Gastroesophageal sphincter (tissue), 4 donors: ENCODE results near the gene DAB1. TPM values are rescaled to one million over a fixed set of nuclear protein-coding genes. Genes with fewer than 3 reads are reported as not detected.

ENCODE experiments used
- ATAC-seq: fragments of 150-250 bp; one replicate; pipeline ENCODE4 v1.9.1; 2016; ENCODE audit warnings: mild to moderate bottlenecking, moderate library complexity
- H3K27ac ChIP-seq, 4 donors: fragments of 200-600 bp; sonication (generic) in 3 of 4; 1 replicate in 3 of 4; 2 replicates in 1 of 4; pipeline ENCODE4 v1.5.1; 2016 to 2019
- H3K27me3 ChIP-seq: fragments of 200-600 bp; sonication (generic); one replicate; pipeline ENCODE4 v1.5.1; 2019
- H3K36me3 ChIP-seq, 2 donors: fragments of 200-600 bp; sonication (generic); one replicate each; pipeline ENCODE4 v1.5.1; 2019; ENCODE audit warnings: control low read depth in 1 of 2
- H3K4me1 ChIP-seq, 3 donors: fragments of 200-600 bp; sonication (generic); 1 replicate in 2 of 3; 2 replicates in 1 of 3; pipeline ENCODE4 v1.5.1; 2016 to 2019; ENCODE audit warnings: control low read depth in 2 of 3
- H3K4me3 ChIP-seq, 2 donors: fragments of 200-600 bp; sonication (generic); one replicate each; pipeline ENCODE4 v1.5.1; 2019; ENCODE audit warnings: mild to moderate bottlenecking in 1 of 2, moderate library complexity in 1 of 2
- H3K9me3 ChIP-seq, 3 donors: fragments of 200-600 bp; sonication (generic); one replicate each; pipeline ENCODE4 v1.5.1; 2017 to 2019; ENCODE audit warnings: control low read depth in 2 of 3
- CTCF ChIP-seq, 4 experiments: fragments of 200-600 bp in 2 of 4; fragments of 450-650 bp in 2 of 4; sonication (generic) in 1 of 4; IDR thresholded peaks; one replicate each; pipeline ENCODE4 v1.5.1; 2017 to 2019; ENCODE audit warnings: antibody characterized with exemption in 4 of 4, mild to moderate bottlenecking in 2 of 4, moderate library complexity in 2 of 4
- EP300 ChIP-seq: sonication (generic); formaldehyde crosslinking; IDR thresholded peaks from one replicate; pipeline ENCODE4 v1.6.1; 2017; ENCODE audit warnings: antibody characterized with exemption, mild to moderate bottlenecking
- POLR2A ChIP-seq, 2 donors: fragments of 450-650 bp; IDR thresholded peaks; one replicate each; pipeline ENCODE4 v1.6.1; 2017; ENCODE audit warnings: antibody characterized with exemption in 2 of 2, mild to moderate bottlenecking in 2 of 2, moderate library complexity in 1 of 2
- POLR2AphosphoS5 ChIP-seq: sonication (generic); formaldehyde crosslinking; IDR thresholded peaks from one replicate; pipeline ENCODE4 v1.6.1; 2017; ENCODE audit warnings: antibody characterized with exemption
- WGBS, 2 donors: methylation state at CpG; one replicate each; pipeline ENCODE4 v1.1.5; 2018; ENCODE audit warnings: low coverage in 1 of 2; 5-methylcytosine and 5-hydroxymethylcytosine counted together
- total RNA-seq, 4 donors: library from RNA; depleted of rRNA; stranded (reverse); fragments of >200 nt; gene quantifications; one replicate each; pipeline ENCODE4 v1.1.0, GENCODE V29; 2016

DAB1 gene
- total RNA-seq, 4 donors from 2014 or later: 0.47 to 1.6 (median 1.1) TPM

DNA sequence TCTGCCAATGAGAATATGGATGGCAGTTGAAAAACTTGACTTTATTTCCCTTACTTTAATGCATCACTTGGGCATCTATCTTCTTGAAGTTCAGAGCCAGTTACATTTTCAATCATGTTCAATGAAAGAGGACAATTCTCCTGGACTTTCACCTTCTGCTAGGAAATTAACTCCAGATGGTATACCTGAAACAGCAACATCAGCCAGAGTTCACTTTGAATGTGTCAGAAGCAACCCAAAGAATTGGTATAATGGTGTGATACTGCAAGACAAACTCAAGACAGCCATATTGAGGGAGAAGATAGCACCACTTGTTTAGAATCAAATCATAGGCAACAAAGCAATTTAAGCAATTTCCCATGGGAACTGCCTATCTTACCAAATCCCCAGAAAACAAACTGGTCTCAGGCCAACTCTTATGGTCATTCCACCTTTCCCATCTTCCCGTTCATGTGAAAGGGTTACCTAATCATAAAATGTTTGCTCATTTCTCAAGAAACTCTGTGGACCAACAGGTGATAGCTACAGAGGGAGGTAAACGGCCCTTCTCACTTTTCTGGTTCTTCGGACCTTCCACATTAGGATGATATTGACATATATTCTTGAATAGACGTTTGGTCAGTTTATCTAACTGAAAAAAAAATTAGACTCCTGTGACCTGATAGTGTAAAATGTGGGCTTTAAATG lies 428.3 kb downstream of the DAB1 start:
- TF ChIP-seq EP300: no peak
- no peak for TF ChIP-seq POLR2AphosphoS5
- TF ChIP-seq POLR2A (IDR thresholded peaks at IDR 0.05): no peak
- TF ChIP-seq CTCF (IDR thresholded peaks at IDR 0.05): no peak
- ATAC-seq: no peak
- WGBS, 2 donors: 89 to 93% methylated on average over 3 to 4 of the region's 4 CpGs
- no peaks in the 10 kb centered on the region for H3K9me3 ChIP-seq
- H3K27me3 ChIP-seq: no peaks in the 10 kb centered on the region
- H3K4me1 ChIP-seq: no peaks in the 10 kb centered on the region
- H3K36me3 ChIP-seq: no peaks in the 10 kb centered on the region
- no peak overlapping the region for H3K4me3 ChIP-seq
- no peak overlapping the region for H3K27ac ChIP-seq

DNA sequence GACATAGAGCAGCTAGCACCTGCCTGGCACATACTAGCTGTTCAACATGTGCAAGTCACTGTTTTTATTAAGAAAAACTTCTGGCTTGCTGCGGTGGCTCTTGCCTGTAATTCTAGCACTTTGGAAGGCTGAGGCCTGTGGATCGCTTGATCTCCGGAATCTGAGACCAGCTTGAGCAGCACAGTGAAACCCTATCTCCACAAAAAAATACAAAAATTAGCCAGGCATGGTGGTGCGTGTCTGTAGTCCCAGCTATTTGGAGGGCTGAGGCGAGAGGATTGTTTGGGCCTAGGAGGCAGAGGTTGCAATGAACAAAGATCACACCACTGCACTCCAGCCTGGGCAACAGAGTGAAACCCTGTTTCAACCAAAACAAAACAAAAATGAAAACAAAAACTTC lies 430.4 kb downstream of the DAB1 start:
- Histone ChIP-seq H3K4me3 (no peak overlapping the region), H3K9me3 (no peaks in the 10 kb centered on the region), H3K27me3 (no peaks in the 10 kb centered on the region), H3K36me3 (no peaks in the 10 kb centered on the region), H3K4me1 (no peaks in the 10 kb centered on the region), H3K27ac (no peak overlapping the region)
- no peak for TF ChIP-seq EP300
- no peak for TF ChIP-seq POLR2AphosphoS5
- no peak for TF ChIP-seq POLR2A (IDR thresholded peaks at IDR 0.05)
- no peak for TF ChIP-seq CTCF (IDR thresholded peaks at IDR 0.05)
- WGBS, 2 donors: 71 to 86% methylated on average over 2 to 5 of the region's 5 CpGs
- ATAC-seq: no peak

DNA sequence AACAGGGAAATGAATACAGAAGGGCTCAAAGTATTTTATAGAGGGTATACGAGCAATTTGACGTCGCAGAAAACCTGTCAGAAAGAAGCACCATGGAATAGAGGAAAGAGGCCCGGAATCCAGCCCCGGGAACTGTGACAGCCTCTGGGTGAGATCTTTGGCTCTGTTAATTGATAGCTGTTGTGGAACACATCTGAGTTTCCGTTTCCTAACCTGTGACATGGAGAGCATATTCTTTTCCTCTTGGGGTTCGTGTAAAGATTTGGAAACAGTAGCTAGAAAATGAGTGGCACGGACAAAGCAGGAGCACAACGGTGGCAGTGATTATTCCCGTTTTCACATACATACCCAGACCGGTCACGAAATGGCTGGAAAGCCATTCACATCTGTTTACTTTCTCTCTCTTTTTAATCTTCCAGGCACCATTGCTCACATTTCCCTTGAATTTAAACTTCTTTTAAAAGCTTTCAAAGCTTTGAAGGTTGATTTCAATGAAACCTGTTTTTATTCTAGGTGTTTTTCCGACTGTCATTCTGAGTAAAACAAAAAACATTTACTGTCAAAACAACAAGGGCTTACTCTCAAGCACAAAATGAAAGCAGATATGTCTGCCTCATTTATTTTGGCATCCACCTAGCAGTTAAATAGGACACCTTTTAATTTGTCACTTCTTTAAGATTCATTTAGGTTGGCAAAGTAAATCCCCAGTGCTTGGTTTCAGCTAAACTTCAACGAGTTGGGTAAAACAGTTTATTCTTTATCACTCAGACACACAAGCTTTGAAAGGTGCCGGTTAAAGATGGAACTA lies 431.3 kb downstream of the DAB1 start:
- H3K27me3 ChIP-seq: no peaks in the 10 kb centered on the region
- H3K4me1 ChIP-seq: no peaks in the 10 kb centered on the region
- WGBS, 2 donors: 77 to 79% methylated on average over 14 to 15 of the region's 15 CpGs
- H3K27ac ChIP-seq: no peak overlapping the region
- no peaks in the 10 kb centered on the region for H3K36me3 ChIP-seq
- no peak for ATAC-seq
- TF ChIP-seq POLR2A (IDR thresholded peaks at IDR 0.05) (no peak), POLR2AphosphoS5 (no peak), CTCF (IDR thresholded peaks at IDR 0.05) (no peak), EP300 (no peak)
- no peak overlapping the region for H3K4me3 ChIP-seq
- H3K9me3 ChIP-seq: no peaks in the 10 kb centered on the region

- Histone ChIP-seq H3K27ac (no peak overlapping the region), H3K4me3 (no peak overlapping the region), H3K9me3 (no peaks in the 10 kb centered on the region), H3K4me1 (no peaks in the 10 kb centered on the region), H3K27me3 (no peaks in the 10 kb centered on the region), H3K36me3 (no peaks in the 10 kb centered on the region)
- no peak for TF ChIP-seq CTCF (IDR thresholded peaks at IDR 0.05)
- TF ChIP-seq EP300: no peak
- TF ChIP-seq POLR2A (IDR thresholded peaks at IDR 0.05): no peak
- no peak for TF ChIP-seq POLR2AphosphoS5
- 74 to 82% methylated on average over 3 of the region's 3 CpGs for WGBS, 2 donors
- no peak for ATAC-seq
These were observed 432.3 kb downstream of the DAB1 start for GRCh38 chr1:56991576-56991975.

GRCh38 chr1:56986397-56986796 lies 437.5 kb downstream of the DAB1 start:
- WGBS, 2 donors: 86 to 100% methylated on average over 1 to 2 of the region's 2 CpGs
- no peak overlapping the region for H3K4me3 ChIP-seq
- TF ChIP-seq CTCF (IDR thresholded peaks at IDR 0.05): no peak
- TF ChIP-seq POLR2AphosphoS5: no peak
- no peak for TF ChIP-seq POLR2A (IDR thresholded peaks at IDR 0.05)
- H3K4me1 ChIP-seq: no peaks in the 10 kb centered on the region
- no peaks in the 10 kb centered on the region for H3K36me3 ChIP-seq
- H3K9me3 ChIP-seq: no peaks in the 10 kb centered on the region
- no peak for ATAC-seq
- H3K27ac ChIP-seq: no peak overlapping the region
- no peaks in the 10 kb centered on the region for H3K27me3 ChIP-seq
